GM21619 (cell line): ENCODE results near the gene RNF150.

Source experiments
- ATAC-seq: cut with Tn5 transposase; IDR thresholded peaks from one replicate; pipeline ENCODE4 v1.9.1; 2021; ENCODE audit not compliant: unreplicated experiment

The RNF150 gene

GRCh38 chr4:140869446-140869845, 263.8 kb downstream of the RNF150 start:
- no peak for ATAC-seq

- no peak for ATAC-seq
Observed at GRCh38 chr4:140867356-140867755, 265.9 kb downstream of the RNF150 start.

GRCh38 chr4:140866492-140867005, 266.7 kb downstream of the RNF150 start:
- ATAC-seq = no peak

DNA sequence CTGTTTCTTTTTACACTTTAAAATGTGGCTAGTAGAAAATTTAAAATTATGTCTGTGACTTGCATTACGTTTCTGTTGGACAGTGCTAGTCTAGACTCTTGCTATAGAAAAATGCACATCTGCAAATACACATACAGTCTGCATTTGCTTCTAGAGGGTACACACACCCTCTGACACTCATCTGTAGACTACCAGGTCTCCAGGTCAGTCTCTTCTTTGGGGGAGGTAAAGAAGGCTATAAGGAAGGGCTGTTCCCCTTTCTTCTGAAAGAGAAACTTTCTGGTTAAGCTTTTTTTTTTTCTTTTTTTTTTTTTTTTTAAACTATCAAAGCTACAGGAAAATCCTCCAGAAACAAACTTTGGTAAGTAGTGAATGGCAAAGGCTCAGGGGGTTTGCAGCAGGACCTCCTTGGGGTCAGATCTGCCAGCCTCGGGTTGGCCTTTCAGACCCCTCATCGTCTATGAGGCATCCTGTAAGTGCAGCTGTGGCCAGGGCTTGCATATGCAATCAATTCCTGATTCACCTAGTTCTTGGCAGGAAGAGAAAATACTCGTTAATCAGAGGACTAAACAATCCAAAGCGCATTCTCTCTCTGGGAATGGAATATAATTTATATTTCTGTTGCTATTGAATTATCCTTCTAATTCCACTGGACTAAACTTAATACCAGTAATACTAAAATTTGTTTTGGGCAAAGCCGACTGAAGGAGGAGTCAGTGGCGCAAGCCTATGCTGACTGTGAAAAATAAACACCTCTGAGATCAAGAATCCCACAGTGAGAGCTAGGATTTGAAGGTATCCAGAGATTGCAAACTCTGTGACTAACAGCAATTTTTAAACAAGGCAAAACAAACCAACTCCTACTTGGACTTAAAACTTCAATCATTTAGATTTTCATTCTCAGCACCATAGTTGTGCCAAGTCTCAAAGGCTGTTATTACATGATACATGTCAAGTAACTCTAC, 267.7 kb downstream of the RNF150 start:
- ATAC-seq = no peak

DNA sequence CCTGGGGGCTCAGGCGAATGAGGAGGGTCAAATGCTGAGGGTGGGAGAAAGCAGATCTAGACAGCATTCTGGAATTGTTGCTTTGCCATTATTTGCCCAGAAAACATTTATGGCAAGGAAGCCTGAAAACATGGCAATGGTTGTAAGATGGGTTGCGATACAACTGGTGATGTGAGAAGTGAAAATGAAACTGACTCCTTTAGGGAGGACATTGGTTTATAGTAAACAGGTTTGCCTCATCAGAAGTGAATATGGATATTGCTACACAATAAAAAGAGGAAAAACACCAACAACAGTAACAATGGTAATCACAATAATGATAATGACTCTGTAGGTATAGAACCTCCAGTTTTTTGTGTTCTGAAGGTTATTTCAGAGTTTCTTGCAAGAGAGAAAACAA, 270.1 kb downstream of the RNF150 start:
- no peak for ATAC-seq

DNA sequence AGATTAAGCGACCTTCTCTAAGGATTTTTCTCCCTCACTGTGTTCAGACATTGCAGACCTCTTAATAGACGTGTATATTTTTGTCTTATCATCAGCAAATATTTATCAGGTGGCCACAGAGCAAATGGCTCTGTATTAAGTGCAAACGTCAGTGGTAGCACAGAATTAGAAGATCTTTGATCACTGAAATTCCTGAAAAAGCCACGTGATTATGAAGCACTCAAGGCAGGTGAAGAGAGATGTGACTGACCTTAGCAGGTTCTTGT, 271.2 kb downstream of the RNF150 start:
- no peak for ATAC-seq

DNA sequence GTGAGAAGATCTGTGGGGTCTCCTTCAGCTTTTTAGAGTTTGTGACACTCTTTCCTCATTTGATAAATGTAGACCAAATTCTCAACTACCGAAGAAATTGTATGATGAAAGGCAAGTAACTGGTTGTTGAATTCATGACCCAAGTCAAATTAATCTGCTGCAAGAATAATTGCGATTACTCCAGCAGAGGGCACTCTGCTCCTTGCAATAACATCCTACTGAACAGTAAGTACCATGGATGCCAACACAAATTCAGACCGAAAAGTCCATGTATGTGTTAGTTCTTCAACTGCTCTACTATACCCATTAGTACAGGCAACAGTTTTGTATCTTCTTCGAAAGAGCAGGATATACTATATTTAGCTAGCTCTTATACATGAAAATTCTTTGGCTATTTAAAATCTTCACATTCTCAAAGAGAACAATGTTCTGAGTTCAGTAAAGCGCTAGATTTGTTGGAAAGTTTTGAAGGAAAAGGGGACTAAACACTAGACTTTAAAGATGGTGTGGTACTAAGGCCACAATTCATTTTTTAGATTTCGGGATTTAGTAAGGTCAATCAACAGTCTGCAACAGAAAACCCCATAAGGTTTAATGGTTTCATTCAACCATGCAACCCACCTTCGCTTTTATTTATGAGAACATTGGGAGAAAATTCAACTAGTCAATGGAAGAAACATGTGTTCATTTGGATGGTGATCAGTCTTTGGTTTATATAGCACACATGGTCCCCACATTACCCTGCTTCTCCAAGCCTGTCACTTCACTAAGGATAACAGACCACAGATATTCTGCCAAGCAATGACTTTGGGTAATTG, 271.7 kb downstream of the RNF150 start:
- peak; percentile 78 for ATAC-seq

DNA sequence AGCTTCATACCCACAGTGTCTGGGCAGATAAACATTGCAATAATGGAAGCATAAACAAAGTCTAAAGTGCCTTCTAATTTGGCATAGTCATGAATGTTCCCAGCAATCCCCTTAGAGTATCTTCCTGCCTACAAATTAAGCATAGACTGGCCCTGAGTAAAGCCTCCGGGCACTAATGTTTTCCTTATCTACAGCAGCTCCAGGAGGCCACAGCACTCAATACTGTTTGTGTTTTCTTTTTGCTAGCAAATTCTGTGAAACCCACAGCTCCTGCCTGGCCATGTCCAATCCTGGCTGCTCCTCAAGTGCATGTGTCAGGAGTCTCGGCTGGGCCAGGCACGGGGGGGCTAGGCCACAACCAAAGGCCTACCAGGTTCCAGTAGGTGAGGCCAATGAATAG, 274.4 kb downstream of the RNF150 start:
- ATAC-seq = no peak

- no peak for ATAC-seq
Observed at GRCh38 chr4:140857111-140857510, 276.2 kb downstream of the RNF150 start.

GRCh38 chr4:140856621-140857062, 276.6 kb downstream of the RNF150 start:
- no peak for ATAC-seq

GRCh38 chr4:140854168-140854567, 279.1 kb downstream of the RNF150 start:
- no peak for ATAC-seq

GRCh38 chr4:140851804-140852203, 281.5 kb downstream of the RNF150 start:
- no peak for ATAC-seq

DNA sequence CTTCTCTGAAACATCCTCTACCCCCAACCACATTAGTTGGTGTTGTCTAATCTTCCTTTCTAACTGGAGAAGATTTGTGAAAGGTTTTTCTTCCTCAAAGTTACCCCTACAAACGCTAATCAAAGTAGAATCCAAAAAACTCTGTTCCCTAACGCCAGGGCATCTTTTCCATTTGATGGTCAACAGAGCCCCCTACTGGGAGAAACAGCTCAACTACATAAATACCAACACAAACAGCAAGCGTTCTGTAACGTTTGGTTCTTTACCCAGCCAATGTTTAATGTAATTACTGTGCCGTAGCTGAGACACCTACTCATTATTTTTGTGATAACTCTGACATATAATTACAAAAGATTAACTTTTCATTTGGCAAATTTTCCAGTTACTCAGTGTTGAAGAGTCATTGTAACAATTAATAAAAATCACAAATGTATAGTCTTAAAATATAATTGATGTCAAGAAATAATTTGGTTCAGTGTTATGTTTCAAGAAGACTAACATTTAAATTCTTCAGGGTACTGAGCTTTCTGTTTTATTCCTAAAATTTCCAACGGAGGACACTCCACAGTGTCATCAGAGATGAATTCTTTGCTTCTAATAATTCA, 282.1 kb downstream of the RNF150 start:
- peak; percentile 80 for ATAC-seq

- ATAC-seq = no peak
Observed at GRCh38 chr4:140849526-140849925, 283.7 kb downstream of the RNF150 start.

GRCh38 chr4:140846736-140847135, 286.5 kb downstream of the RNF150 start:
- ATAC-seq = no peak

DNA sequence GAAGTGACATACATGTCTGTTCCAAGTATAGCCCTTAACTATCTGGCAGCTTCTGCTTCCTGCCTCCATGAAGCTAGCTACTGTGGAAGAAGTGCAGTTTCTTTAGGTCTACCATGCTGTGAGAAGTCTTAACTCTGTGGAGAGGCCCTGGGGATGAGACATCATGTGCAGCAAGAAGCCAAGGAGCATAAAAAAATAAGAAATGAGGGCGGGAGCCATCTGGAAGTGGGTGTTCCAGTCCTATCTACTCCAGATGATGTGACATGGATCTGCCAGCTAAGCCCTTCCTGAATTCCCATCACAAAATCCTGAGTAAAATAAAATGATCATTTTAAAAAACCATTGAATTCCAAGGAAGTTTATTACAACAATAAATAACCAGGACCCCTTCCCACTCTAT, 289.2 kb downstream of the RNF150 start:
- ATAC-seq = no peak

DNA sequence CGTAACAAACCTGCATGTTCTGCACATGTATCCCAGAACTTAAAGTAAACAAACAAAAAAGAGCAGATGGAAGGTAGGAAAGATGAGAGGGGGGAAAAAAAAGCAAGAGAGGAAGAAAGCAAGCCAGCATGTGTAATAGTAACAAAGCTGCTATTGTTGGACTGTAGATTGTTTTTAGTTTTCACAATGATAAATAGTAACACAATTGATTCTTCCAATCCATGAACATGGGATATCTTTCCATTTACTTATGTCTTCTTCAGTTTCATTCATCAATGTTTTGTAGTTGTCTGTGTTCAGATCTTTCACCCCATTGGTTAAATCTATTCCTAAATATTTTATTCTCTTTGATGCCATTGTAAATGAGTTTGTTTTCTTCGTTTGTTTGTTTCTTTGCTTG, 292.1 kb downstream of the RNF150 start:
- ATAC-seq = no peak

- no peak for ATAC-seq
Observed at GRCh38 chr4:140839888-140840790, 293.1 kb downstream of the RNF150 start.

DNA sequence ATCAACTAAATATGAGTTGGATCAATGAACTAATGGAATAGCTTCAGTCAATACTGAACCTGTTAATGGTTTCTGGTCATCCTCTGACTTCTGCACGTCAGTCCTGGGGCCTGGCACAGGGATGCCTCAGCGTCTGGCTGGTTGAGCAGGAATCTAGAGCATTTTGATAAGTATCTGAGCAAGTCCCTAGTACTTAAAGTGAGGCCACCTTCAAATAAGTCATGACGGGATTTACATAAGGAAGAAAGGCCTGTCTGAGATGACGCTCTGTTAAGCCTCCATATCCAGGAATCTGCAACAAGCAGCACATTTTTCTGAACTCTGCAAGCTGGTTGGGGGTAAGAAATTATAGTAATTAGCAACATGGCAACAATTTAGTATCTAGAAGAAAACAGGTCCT, 293.9 kb downstream of the RNF150 start:
- no peak for ATAC-seq

GRCh38 chr4:140837736-140838135, 295.5 kb downstream of the RNF150 start:
- ATAC-seq = no peak
